DND-41 (cell line): Measurements from ENCODE around the gene XYLT1.

Experiments used
- ATAC-seq: fragments of 200-7000 bp; cut with Tn5 transposase; 3 replicates; pipeline ENCODE4 v1.9.1; 2021; ENCODE audit warnings: low read depth; ENCODE audit not compliant: insufficient read depth
- DNase-seq: peaks from one replicate; pipeline ENCODE4 v3.0.0-alpha.2; 2020
- H2AFZ ChIP-seq: 2 replicates; pipeline ENCODE4 v1.6.0; 2012; ENCODE audit warnings: low read depth, low read length
- H3K27ac ChIP-seq: 2 replicates; pipeline ENCODE4 v1.5.1; 2012; ENCODE audit warnings: low read length, inconsistent platforms
- H3K27me3 ChIP-seq: fragments of 200-600 bp; sonication (generic); 2 replicates; pipeline ENCODE4 v1.6.0; 2012; ENCODE audit warnings: low read length, mild to moderate bottlenecking, inconsistent platforms; ENCODE audit not compliant: insufficient read depth, poor library complexity
- H3K36me3 ChIP-seq: 2 replicates; pipeline ENCODE4 v1.5.1; 2012; ENCODE audit warnings: low read length, inconsistent platforms; ENCODE audit not compliant: insufficient read depth
- H3K4me1 ChIP-seq: 2 replicates; pipeline ENCODE4 v1.5.1; 2012; ENCODE audit warnings: mild to moderate bottlenecking, low read length; ENCODE audit not compliant: insufficient read depth
- H3K4me2 ChIP-seq: 2 replicates; pipeline ENCODE4 v1.6.0; 2012; ENCODE audit warnings: mild to moderate bottlenecking, moderate library complexity, low read length, inconsistent platforms; ENCODE audit not compliant: insufficient read depth
- H3K4me3 ChIP-seq, 2 experiments: fragments of 200-600 bp in 1 of 2; shearing (Covaris generic) in 1 of 2; 2 replicates each; pipeline ENCODE4 v1.5.1; 2012 to 2016; ENCODE audit warnings: inconsistent platforms in 2 of 2, low read length in 2 of 2, mild to moderate bottlenecking in 2 of 2, low read depth in 1 of 2, moderate library complexity in 1 of 2
- H3K79me2 ChIP-seq: 2 replicates; pipeline ENCODE4 v1.6.0; 2012; ENCODE audit warnings: low read length, inconsistent platforms; ENCODE audit not compliant: insufficient read depth
- H3K9ac ChIP-seq: 2 replicates; pipeline ENCODE4 v1.6.0; 2012; ENCODE audit warnings: low read depth, mild to moderate bottlenecking, inconsistent platforms, low read length, moderate library complexity
- H3K9me3 ChIP-seq: 2 replicates; pipeline ENCODE4 v1.5.1; 2012; ENCODE audit warnings: low read length, moderate library complexity, mild to moderate bottlenecking, inconsistent platforms; ENCODE audit not compliant: insufficient read depth, severe bottlenecking
- H4K20me1 ChIP-seq: 2 replicates; pipeline ENCODE4 v1.6.0; 2012; ENCODE audit warnings: low read length; ENCODE audit not compliant: insufficient read depth
- CTCF ChIP-seq: IDR thresholded peaks from 2 replicates; pipeline ENCODE4 v1.5.1; 2012; ENCODE audit warnings: borderline replicate concordance, low read length, moderate library complexity, mild to moderate bottlenecking; ENCODE audit not compliant: poor library complexity, severe bottlenecking; ENCODE audit errors: extremely low read depth
- EZH2 ChIP-seq: IDR thresholded peaks from 3 replicates; pipeline ENCODE4 v1.6.1; 2012; ENCODE audit warnings: borderline replicate concordance, low read depth, mild to moderate bottlenecking, moderate library complexity, low read length, inconsistent platforms; ENCODE audit not compliant: severe bottlenecking

The XYLT1 gene

GRCh38 chr16:17109413-17109812 is 361.3 kb downstream of the XYLT1 start:
- no peak overlapping the region for H3K4me3 ChIP-seq
- ATAC-seq = no peak
- no peaks in the 10 kb centered on the region for H3K36me3 ChIP-seq
- no peak overlapping the region for H3K4me2 ChIP-seq
- no peak overlapping the region for H2AFZ ChIP-seq
- peaks cover 2% of the 10 kb centered on the region for H3K27me3 ChIP-seq
- TF ChIP-seq EZH2 (no peak), CTCF (no peak)
- H3K9me3 ChIP-seq = no peaks in the 10 kb centered on the region
- no peaks in the 10 kb centered on the region for H3K79me2 ChIP-seq
- no peak for DNase-seq
- H4K20me1 ChIP-seq = no peaks in the 10 kb centered on the region
- H3K27ac ChIP-seq = no peak overlapping the region
- H3K9ac ChIP-seq = no peak overlapping the region
- H3K4me1 ChIP-seq = no peaks in the 10 kb centered on the region

GRCh38 chr16:17108596-17108995 is 362.2 kb downstream of the XYLT1 start:
- H3K9me3 ChIP-seq = no peaks in the 10 kb centered on the region
- no peak overlapping the region for H3K27ac ChIP-seq
- DNase-seq (no peak), ATAC-seq (no peak)
- no peaks in the 10 kb centered on the region for H3K4me1 ChIP-seq
- no peak for TF ChIP-seq EZH2
- TF ChIP-seq CTCF = no peak
- H4K20me1 ChIP-seq = no peaks in the 10 kb centered on the region
- no peak overlapping the region for H3K4me2 ChIP-seq
- no peak overlapping the region for H3K4me3 ChIP-seq
- H3K79me2 ChIP-seq = no peaks in the 10 kb centered on the region
- peaks cover 2% of the 10 kb centered on the region for H3K27me3 ChIP-seq
- no peak overlapping the region for H3K9ac ChIP-seq
- H3K36me3 ChIP-seq = no peaks in the 10 kb centered on the region
- no peak overlapping the region for H2AFZ ChIP-seq

- TF ChIP-seq CTCF = no peak
- no peak for TF ChIP-seq EZH2
- DNase-seq (no peak), ATAC-seq (no peak)
- Histone ChIP-seq H3K4me2 (no peak overlapping the region), H3K4me1 (no peaks in the 10 kb centered on the region), H3K27me3 (peaks cover 2% of the 10 kb centered on the region), H3K79me2 (no peaks in the 10 kb centered on the region), H3K9ac (no peak overlapping the region), H2AFZ (no peak overlapping the region), H3K36me3 (no peaks in the 10 kb centered on the region), H4K20me1 (no peaks in the 10 kb centered on the region), H3K9me3 (no peaks in the 10 kb centered on the region), H3K27ac (no peak overlapping the region), H3K4me3 (no peak overlapping the region)
Observed at GRCh38 chr16:17107450-17107849, 363.3 kb downstream of the XYLT1 start.

GRCh38 chr16:17106243-17106791 is 364.4 kb downstream of the XYLT1 start:
- Histone ChIP-seq H3K4me3 (no peak overlapping the region), H3K36me3 (no peaks in the 10 kb centered on the region), H3K4me1 (no peaks in the 10 kb centered on the region), H3K9ac (no peak overlapping the region), H4K20me1 (no peaks in the 10 kb centered on the region), H3K27me3 (peaks cover 2% of the 10 kb centered on the region), H3K4me2 (no peak overlapping the region), H3K27ac (no peak overlapping the region), H3K9me3 (no peaks in the 10 kb centered on the region), H3K79me2 (no peaks in the 10 kb centered on the region), H2AFZ (no peak overlapping the region)
- TF ChIP-seq EZH2 (no peak), CTCF (no peak)
- no peak for DNase-seq
- no peak for ATAC-seq
